Heart right ventricle (tissue), 16 donors: Measurements from ENCODE around the gene ZNF486. TPM values are rescaled to one million over a fixed set of nuclear protein-coding genes. Genes with fewer than 3 reads are reported as not detected.

Source experiments
- ATAC-seq, 8 donors: fragments of 200-7000 bp; cut with Tn5 transposase; one replicate each; pipeline ENCODE4 v1.9.1; 2020; ENCODE audit warnings: mild to moderate bottlenecking in 8 of 8, moderate library complexity in 8 of 8, moderate number of reproducible peaks in 1 of 8
- DNase-seq, 2 donors: peaks; one replicate each; pipeline ENCODE4 v3.0.0-alpha.2; 2020
- H3K27ac ChIP-seq, 10 donors: fragments of 200-600 bp; sonication (generic) in 2 of 10; one replicate each; pipeline versions ENCODE4 v1.5.0 to v1.8.0; 2020 to 2022; ENCODE audit warnings: mild to moderate bottlenecking in 3 of 10
- H3K27me3 ChIP-seq, 7 donors: fragments of 200-600 bp; one replicate each; pipeline ENCODE4 v1.8.0; 2021 to 2022; ENCODE audit warnings: mild to moderate bottlenecking in 2 of 7
- H3K36me3 ChIP-seq, 9 donors: fragments of 200-600 bp; sonication (generic) in 1 of 9; one replicate each; pipeline versions ENCODE4 v1.5.0 to v1.8.0; 2020 to 2022; ENCODE audit warnings: mild to moderate bottlenecking in 2 of 9
- H3K4me1 ChIP-seq, 9 donors: fragments of 200-600 bp; sonication (generic) in 1 of 9; one replicate each; pipeline versions ENCODE4 v1.5.0 to v1.8.0; 2020 to 2022; ENCODE audit warnings: mild to moderate bottlenecking in 4 of 9
- H3K4me3 ChIP-seq, 10 donors: fragments of 200-600 bp; sonication (generic) in 2 of 10; one replicate each; pipeline versions ENCODE4 v1.5.0 to v1.8.0; 2020 to 2022; ENCODE audit warnings: mild to moderate bottlenecking in 7 of 10, moderate library complexity in 2 of 10
- H3K9me3 ChIP-seq, 11 donors: fragments of 200-600 bp in 10 of 11; sonication (generic) in 2 of 11; one replicate each; pipeline versions ENCODE4 v1.5.0 to v1.8.0; 2013 to 2022; ENCODE audit warnings: mild to moderate bottlenecking in 2 of 11, control low read depth in 1 of 11, moderate library complexity in 1 of 11
- CTCF ChIP-seq, 9 donors: fragments of 200-600 bp; sonication (generic) in 2 of 9; IDR thresholded peaks; one replicate each; pipeline versions ENCODE4 v1.5.0 to v1.8.0; 2021 to 2022; ENCODE audit warnings: antibody characterized with exemption in 9 of 9, mild to moderate bottlenecking in 5 of 9, moderate library complexity in 1 of 9
- WGBS, 2 donors: extraction: QIAGEN DNeasy Blood & Tissue Kit; methylation state at CpG; one replicate each; pipeline ENCODE4 v1.1.7; 2013; ENCODE audit warnings: inconsistent platforms in 1 of 2; 5-methylcytosine and 5-hydroxymethylcytosine counted together
- intact Hi-C, 10 donors: fragments of 100-400 bp; cut with DNase I; formaldehyde crosslinking; loops; one replicate each; pipeline versions ENCODE4 v1.11.1 to v1.14.2; 2022
- polyA plus RNA-seq, 2 donors: library from polyadenylated mRNA; stranded (reverse); fragments of 200-250 nt; gene quantifications; one replicate each; pipeline ENCODE4 v1.2.3, GENCODE V29; 2013
- total RNA-seq, 10 donors: library from RNA; stranded (reverse); fragmentation: NEBNext Ultra II Directional in 3 of 10; extraction: Animal tissue kit (Norgen Biotek cat#: 25700) in 3 of 10; gene quantifications; one replicate each; pipeline versions ENCODE4 v1.2.1 to v1.2.4, GENCODE V29; 2021 to 2023
- donor health status: Arrhythmogenic right ventricular cardiomyopathy.
- donor health status: ischemic (EF 13 %, LVEDD 7.1; RV severe dilation, severe dysfunction).
- donor health status: healthy with polysubstance abuse.
- donor health status: DM: no; HTN: yes; CAD: no.
- donor health status: DM: no; HTN: no; CAD: no.
- donor health status: ischemic (EF 25% LVEDD 6.9; RV normal size, moderate dysfunction).
- donor health status: ischemic (EF 25% LVEDD 5.7; RV mildly dilated, moderate dysfunction).
- donor health status: healthy.
- donor health status: DM: yes; HTN: yes; CAD: no.
- donor health status: Ischemic cardiomyopathy.
- donor health status: ischemic (EF 35%, LVEDD 5.7; RV mildly dilated, moderate dysfunction).
- donor health status: nonischemic (EF 11% LVEDD 7.7; RV severe dilation, severe dysfunction).
- donor health status: DM: yes; HTN: yes; CAD: no.
- donor health status: PGD.
- donor health status: ischemic (EF 29% LVEDD 5.4; RV normal size, mild dysfunction).
- donor health status: nonischemic (EF 23%, LVEDD 6.1; RV moderate dilation, normal function).

ZNF486 gene
- total and polyA plus RNA-seq, 12 donors = 1.0 to 2.6 (median 2.2) TPM

- WGBS, 2 donors = 95 to 97% methylated on average over 3 of the region's 3 CpGs
- no peak for TF ChIP-seq CTCF (IDR thresholded peaks at IDR 0.05)
- DNase-seq (no peak), ATAC-seq (no peak)
- Histone ChIP-seq H3K4me1 (peaks cover 0 to 15% (median 8%) of the 10 kb centered on the region in 9 donors), H3K27me3 (no peaks in the 10 kb centered on the region), H3K9me3 (peaks cover 0 to 49% (median 2%) of the 10 kb centered on the region in 11 donors), H3K4me3 (no peak overlapping the region), H3K36me3 (no peaks in the 10 kb centered on the region), H3K27ac (no peak overlapping the region)
- intact Hi-C loops = loop anchor here in 1 of 10 donors (10.0 kb wide), 1 partner anchor 158 kb away; the partner anchor contains the start of gene ZNF90
Measured at GRCh38 chr19:20233105-20233504, 66.1 kb downstream of the ZNF486 start.

GRCh38 chr19:20235156-20235555, 68.1 kb downstream of the ZNF486 start:
- intact Hi-C loops = loop anchor here in 1 of 10 donors (10.0 kb wide), 1 partner anchor 160 kb away; the partner anchor contains the start of gene ZNF90
- no peaks in the 10 kb centered on the region for H3K27me3 ChIP-seq
- no peak for TF ChIP-seq CTCF (IDR thresholded peaks at IDR 0.05)
- peaks cover 0 to 29% (median 8%) of the 10 kb centered on the region in 9 donors for H3K4me1 ChIP-seq
- no peaks in the 10 kb centered on the region for H3K36me3 ChIP-seq
- H3K4me3 ChIP-seq = no peak overlapping the region
- 97 to 98% methylated on average over 8 of the region's 8 CpGs for WGBS, 2 donors
- ATAC-seq = no peak
- H3K27ac ChIP-seq = no peak overlapping the region
- peaks cover 0 to 30% (median 0%) of the 10 kb centered on the region in 11 donors for H3K9me3 ChIP-seq
- DNase-seq = no peak

GRCh38 chr19:20237773-20238623, 71.0 kb downstream of the ZNF486 start:
- intact Hi-C loops = loop anchor here in 1 of 10 donors (10.0 kb wide), 1 partner anchor 163 kb away; the partner anchor contains the start of gene ZNF90
- peak in 2 of 9 donors; percentile 9 to 21 for TF ChIP-seq CTCF (IDR thresholded peaks at IDR 0.05)
- Histone ChIP-seq H3K4me3 (peak overlapping the region; percentile 34 to 78 (median 64)), H3K4me1 (peaks cover 0 to 29% (median 8%) of the 10 kb centered on the region in 9 donors), H3K27me3 (no peaks in the 10 kb centered on the region), H3K36me3 (no peaks in the 10 kb centered on the region), H3K27ac (peak overlapping the region in 9 of 10 donors; percentile 7 to 71 (median 55)), H3K9me3 (peaks cover 0 to 13% (median 0%) of the 10 kb centered on the region in 11 donors)
- peak; percentile 90 to 93 for DNase-seq
- ATAC-seq = peak; percentile 92 to 97 (median 96)
- 1 to 2% methylated on average over 36 of the region's 36 CpGs for WGBS, 2 donors

- no peak for TF ChIP-seq CTCF (IDR thresholded peaks at IDR 0.05)
- Histone ChIP-seq H3K27me3 (no peaks in the 10 kb centered on the region), H3K9me3 (no peaks in the 10 kb centered on the region), H3K36me3 (no peaks in the 10 kb centered on the region), H3K4me1 (peaks cover 0 to 11% (median 5%) of the 10 kb centered on the region in 9 donors), H3K27ac (no peak overlapping the region), H3K4me3 (no peak overlapping the region)
- intact Hi-C loops = no loop called here
- no peak for DNase-seq
- ATAC-seq = no peak
- 90 to 94% methylated on average over 4 of the region's 4 CpGs for WGBS, 2 donors
Measured at GRCh38 chr19:20243629-20244028, 76.6 kb downstream of the ZNF486 start.
